ENCODE data around the gene ARL6IP6. TPM values are rescaled to one million over a fixed set of nuclear protein-coding genes. Genes with fewer than 3 reads are reported as not detected.
A peak's percentile ranks its signal among the peaks of the same experiment; 100 is the strongest.

Gene ARL6IP6
- total RNA-seq, result 1 to 10 TPM; 4.9 to 9.6 (median 6.4) TPM
- polyA plus RNA-seq, result 1 to 10 TPM; 3.8 to 5.5 TPM
- long read RNA-seq, donor 1, transcript ARL6IP6-201 (4 exons, 2,805 nt), result major isoform, 8 of 15 reads
- long read RNA-seq, donor 1, partial matches to known transcripts, result 1 of 15 reads
- long read RNA-seq, donor 1, other reads (novel, unspliced or antisense), result 6 of 15 reads
- long read RNA-seq, donor 2, transcript ARL6IP6-201 (4 exons, 2,805 nt), result major isoform, 28 of 33 reads
- long read RNA-seq, donor 2, partial matches to known transcripts, result 0 of 33 reads
- long read RNA-seq, donor 2, other reads (novel, unspliced or antisense), result 3 of 33 reads
- long read RNA-seq, donor 3, transcript ARL6IP6-201 (4 exons, 2,805 nt), result major isoform, 7 of 13 reads
- long read RNA-seq, donor 3, partial matches to known transcripts, result 1 of 13 reads
- long read RNA-seq, donor 3, other reads (novel, unspliced or antisense), result 5 of 13 reads

- 0 to 1% (median 0%) methylated on average over 72 to 87 of the region's 87 CpGs for WGBS, 4 donors
- H3K4me3 ChIP-seq, result peak within 1 kb of the TSS; percentile 81 to 96 (median 90)
- peaks cover 0 to 39% (median 25%) of the 10 kb centered on the region in 9 donors for H3K36me3 ChIP-seq
- H3K27me3 ChIP-seq, result no peaks in the 10 kb centered on the region
- TF ChIP-seq, protein P1, sequence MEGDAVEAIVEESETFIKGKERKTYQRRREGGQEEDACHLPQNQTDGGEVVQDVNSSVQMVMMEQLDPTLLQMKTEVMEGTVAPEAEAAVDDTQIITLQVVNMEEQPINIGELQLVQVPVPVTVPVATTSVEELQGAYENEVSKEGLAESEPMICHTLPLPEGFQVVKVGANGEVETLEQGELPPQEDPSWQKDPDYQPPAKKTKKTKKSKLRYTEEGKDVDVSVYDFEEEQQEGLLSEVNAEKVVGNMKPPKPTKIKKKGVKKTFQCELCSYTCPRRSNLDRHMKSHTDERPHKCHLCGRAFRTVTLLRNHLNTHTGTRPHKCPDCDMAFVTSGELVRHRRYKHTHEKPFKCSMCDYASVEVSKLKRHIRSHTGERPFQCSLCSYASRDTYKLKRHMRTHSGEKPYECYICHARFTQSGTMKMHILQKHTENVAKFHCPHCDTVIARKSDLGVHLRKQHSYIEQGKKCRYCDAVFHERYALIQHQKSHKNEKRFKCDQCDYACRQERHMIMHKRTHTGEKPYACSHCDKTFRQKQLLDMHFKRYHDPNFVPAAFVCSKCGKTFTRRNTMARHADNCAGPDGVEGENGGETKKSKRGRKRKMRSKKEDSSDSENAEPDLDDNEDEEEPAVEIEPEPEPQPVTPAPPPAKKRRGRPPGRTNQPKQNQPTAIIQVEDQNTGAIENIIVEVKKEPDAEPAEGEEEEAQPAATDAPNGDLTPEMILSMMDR (IDR thresholded peaks at IDR 0.05), result no peak
- peak in 1 of 2 donors; percentile 83 for TF ChIP-seq POLR2A (IDR thresholded peaks at IDR 0.05)
- no peaks in the 10 kb centered on the region for H3K9me3 ChIP-seq
- intact Hi-C loops (cut with DNase I), result loop anchor here in 5 of 10 donors (5.0 to 10.0 kb wide), 2 partner anchors 541 to 543 kb away; partner anchors contain the start of gene STAM2 (in 5 of the 5)
- ATAC-seq (peak; percentile 78 to 91 (median 88)), DNase-seq (peak; percentile 94 to 96 (median 94))
- peaks cover 0 to 58% (median 28%) of the 10 kb centered on the region in 12 donors for H3K4me1 ChIP-seq
- H3K27ac ChIP-seq, result peak within 1 kb of the TSS; percentile 86 to 99 (median 96)
These were observed at the start of gene ARL6IP6 for GRCh38 chr2:152718076-152718908. Gene ARL6IP6 (plus strand): TSS chr2:152718620. CDS start chr2:152718625, 5 bp downstream.

DNA sequence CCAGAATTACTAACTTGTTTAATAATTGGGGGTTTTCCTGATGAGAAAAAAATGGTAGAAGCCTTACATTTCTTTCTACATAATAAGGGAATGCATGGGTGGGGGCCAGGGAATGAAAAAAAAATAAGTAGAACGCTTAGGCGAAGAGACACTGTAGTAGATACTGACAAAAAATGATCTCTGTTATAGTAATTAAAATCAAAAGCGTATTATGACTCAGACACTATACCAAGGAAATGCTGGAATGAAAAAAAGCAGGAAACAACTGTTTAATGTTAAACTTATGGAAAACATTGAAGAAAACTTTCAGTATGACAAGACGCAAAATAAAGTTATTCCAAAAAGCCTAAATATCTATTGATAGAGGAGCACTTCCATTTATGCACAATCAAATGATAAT is 44.1 kb upstream of the ARL6IP6 start:
- Histone ChIP-seq H3K4me1 (no peaks in the 10 kb centered on the region), H3K36me3 (peaks cover 0 to 100% (median 98%) of the 10 kb centered on the region in 9 donors), H3K9me3 (no peaks in the 10 kb centered on the region), H3K27ac (no peak overlapping the region), H3K27me3 (no peaks in the 10 kb centered on the region), H3K4me3 (no peak overlapping the region)
- TF ChIP-seq POLR2A (IDR thresholded peaks at IDR 0.05), result no peak
- intact Hi-C loops (cut with DNase I), result no loop called here
- no peak for DNase-seq
- 56 to 79% (median 76%) methylated on average over 4 of the region's 4 CpGs for WGBS, 4 donors
- ATAC-seq, result no peak

- H3K36me3 ChIP-seq, result peaks cover 0 to 100% (median 96%) of the 10 kb centered on the region in 9 donors
- TF ChIP-seq POLR2A (IDR thresholded peaks at IDR 0.05), result no peak
- TF ChIP-seq, protein P1 (IDR thresholded peaks at IDR 0.05), result no peak
- DNase-seq (no peak), ATAC-seq (no peak)
- no peaks in the 10 kb centered on the region for H3K4me1 ChIP-seq
- H3K27ac ChIP-seq, result no peak overlapping the region
- H3K9me3 ChIP-seq, result no peaks in the 10 kb centered on the region
- H3K27me3 ChIP-seq, result no peaks in the 10 kb centered on the region
- no peak overlapping the region for H3K4me3 ChIP-seq
- 90 to 96% (median 92%) methylated on average over 3 of the region's 3 CpGs for WGBS, 4 donors
- intact Hi-C loops (cut with DNase I), result no loop called here
These were observed 42.0 kb upstream of the ARL6IP6 start for GRCh38 chr2:152676461-152676860.

- WGBS, 4 donors, result 87 to 90% (median 89%) methylated on average over 2 of the region's 2 CpGs
- Histone ChIP-seq H3K36me3 (peaks cover 0 to 82% (median 72%) of the 10 kb centered on the region in 9 donors), H3K27me3 (no peaks in the 10 kb centered on the region), H3K4me1 (no peaks in the 10 kb centered on the region), H3K9me3 (no peaks in the 10 kb centered on the region), H3K4me3 (no peak overlapping the region), H3K27ac (no peak overlapping the region)
- intact Hi-C loops (cut with DNase I), result no loop called here
- TF ChIP-seq, protein P1 (IDR thresholded peaks at IDR 0.05), result no peak
- TF ChIP-seq POLR2A (IDR thresholded peaks at IDR 0.05), result no peak
- ATAC-seq (no peak), DNase-seq (no peak)
These were observed 39.6 kb upstream of the ARL6IP6 start for GRCh38 chr2:152678808-152679207.

All from heart left ventricle (tissue), 16 donors.